GM12878 (cell line): ENCODE measurements around the gene DCAF15. TPM values are rescaled to one million over a fixed set of nuclear protein-coding genes. Genes with fewer than 3 reads are reported as not detected.

Source experiments
- ATF3 ChIP-seq: IDR thresholded peaks from 2 replicates; pipeline ENCODE4 v1.6.1; 2011; ENCODE audit warnings: low read depth, mild to moderate bottlenecking, low read length, moderate library complexity, borderline replicate concordance; ENCODE audit errors: extremely low read depth
- ATF7 ChIP-seq: fragments of 450-650 bp; IDR thresholded peaks from 2 replicates; pipeline ENCODE4 v1.6.1; 2016; ENCODE audit warnings: low read depth, mild to moderate bottlenecking
- CHD2 ChIP-seq: IDR thresholded peaks from 2 replicates; pipeline ENCODE4 v1.6.1; 2011; ENCODE audit warnings: low read depth, low read length, improper control_type of control experiment, borderline replicate concordance
- E2F4 ChIP-seq: IDR thresholded peaks from 2 replicates; pipeline ENCODE4 v1.6.1; 2012; ENCODE audit warnings: low read depth, low read length, improper control_type of control experiment
- EZH2 ChIP-seq: IDR thresholded peaks from 2 replicates; pipeline ENCODE4 v1.6.1; 2012; ENCODE audit warnings: low read depth, mild to moderate bottlenecking, control low read depth, inconsistent platforms, low read length, borderline replicate concordance; ENCODE audit not compliant: control insufficient read depth
- FOS ChIP-seq: IDR thresholded peaks from 3 replicates; pipeline ENCODE4 v1.6.1; 2011; ENCODE audit warnings: borderline replicate concordance; ENCODE audit not compliant: insufficient read length; ENCODE audit errors: extremely low read depth
- HCFC1 ChIP-seq: fragments of 150-350 bp; IDR thresholded peaks from 2 replicates; pipeline ENCODE4 v1.6.1; 2014; ENCODE audit warnings: low read length
- JUNB ChIP-seq: IDR thresholded peaks from 2 replicates; pipeline ENCODE4 v1.6.1; 2016; ENCODE audit warnings: antibody characterized with exemption, mild to moderate bottlenecking
- KAT2A ChIP-seq: conservative IDR thresholded peaks from 2 replicates; pipeline ENCODE4 v1.6.1; 2011; ENCODE audit warnings: low read depth, low read length; ENCODE audit not compliant: control insufficient read depth
- MLLT1 ChIP-seq: fragments of 450-650 bp; IDR thresholded peaks from 2 replicates; pipeline ENCODE4 v1.6.1; 2016; ENCODE audit warnings: mild to moderate bottlenecking
- NFIC ChIP-seq: IDR thresholded peaks from 2 replicates; pipeline ENCODE4 v1.6.1; 2012; ENCODE audit warnings: low read depth, mild to moderate bottlenecking, inconsistent platforms, low read length, moderate library complexity
- NFYA ChIP-seq: IDR thresholded peaks from 2 replicates; pipeline ENCODE4 v1.6.1; 2011; ENCODE audit warnings: low read depth, mild to moderate bottlenecking, low read length, improper control_type of control experiment, borderline replicate concordance
- POLR2AphosphoS2 ChIP-seq: IDR thresholded peaks from 2 replicates; pipeline ENCODE4 v1.6.1; 2011; ENCODE audit warnings: low read depth, mild to moderate bottlenecking, low read length, improper control_type of control experiment, moderate library complexity
- YBX1 ChIP-seq: fragments of 450-650 bp; IDR thresholded peaks from 2 replicates; pipeline ENCODE4 v1.6.1; 2016; ENCODE audit warnings: antibody characterized with exemption
- polyA plus RNA-seq, 11 experiments: library from polyadenylated mRNA; depleted of rRNA in 4 of 11; unstranded in 6 of 11; stranded (reverse) in 5 of 11; fragments of >200 nt; fragmentation: Nextera tagmentation in 4 of 11; fragmentation: Illumina TruSeq in 1 of 11; extraction: Ambion mirVana in 4 of 11; extraction: Trizol in 1 of 11; gene quantifications; 1 replicate in 1 of 11; 2 replicates in 10 of 11; pipeline versions ENCODE4 v1.2.1 to v1.2.3, GENCODE V29; 2011 to 2016; ENCODE audit warnings: inconsistent platforms in 2 of 11, missing spikeins in 2 of 11, low read depth in 1 of 11
- total RNA-seq, 4 experiments: library from RNA; depleted of rRNA in 3 of 4; stranded (reverse); fragments of >200 nt in 3 of 4; fragmentation: Illumina TruSeq in 1 of 4; extraction: Trizol in 1 of 4; gene quantifications; 2 replicates each; pipeline versions ENCODE4 v1.2.1 to v1.2.3, GENCODE V29; 2013 to 2021
- TF ChIP-seq, protein P1 (sequence below): IDR thresholded peaks from 2 replicates; pipeline ENCODE4 v1.6.1; 2012; ENCODE audit warnings: improper control_type of control experiment, low read depth, low read length; ENCODE audit not compliant: insufficient replicate concordance
- TF ChIP-seq, protein P2 (sequence below): IDR thresholded peaks from 2 replicates; pipeline ENCODE4 v1.6.1; 2012; ENCODE audit warnings: low read depth, low read length, improper control_type of control experiment
- TF ChIP-seq, protein P3 (sequence below): IDR thresholded peaks from 2 replicates; pipeline ENCODE4 v1.6.1; 2011; ENCODE audit warnings: borderline replicate concordance, low read depth, mild to moderate bottlenecking, moderate library complexity, low read length; ENCODE audit not compliant: insufficient read depth, poor library complexity, severe bottlenecking

The DCAF15 gene
- total and polyA plus RNA-seq, 10 of the 15 experiments (the other 5 are each of a cell fraction or from before 2014, with no cell fraction given): 0.16 to 63.4 (median 26.6) TPM

DNA sequence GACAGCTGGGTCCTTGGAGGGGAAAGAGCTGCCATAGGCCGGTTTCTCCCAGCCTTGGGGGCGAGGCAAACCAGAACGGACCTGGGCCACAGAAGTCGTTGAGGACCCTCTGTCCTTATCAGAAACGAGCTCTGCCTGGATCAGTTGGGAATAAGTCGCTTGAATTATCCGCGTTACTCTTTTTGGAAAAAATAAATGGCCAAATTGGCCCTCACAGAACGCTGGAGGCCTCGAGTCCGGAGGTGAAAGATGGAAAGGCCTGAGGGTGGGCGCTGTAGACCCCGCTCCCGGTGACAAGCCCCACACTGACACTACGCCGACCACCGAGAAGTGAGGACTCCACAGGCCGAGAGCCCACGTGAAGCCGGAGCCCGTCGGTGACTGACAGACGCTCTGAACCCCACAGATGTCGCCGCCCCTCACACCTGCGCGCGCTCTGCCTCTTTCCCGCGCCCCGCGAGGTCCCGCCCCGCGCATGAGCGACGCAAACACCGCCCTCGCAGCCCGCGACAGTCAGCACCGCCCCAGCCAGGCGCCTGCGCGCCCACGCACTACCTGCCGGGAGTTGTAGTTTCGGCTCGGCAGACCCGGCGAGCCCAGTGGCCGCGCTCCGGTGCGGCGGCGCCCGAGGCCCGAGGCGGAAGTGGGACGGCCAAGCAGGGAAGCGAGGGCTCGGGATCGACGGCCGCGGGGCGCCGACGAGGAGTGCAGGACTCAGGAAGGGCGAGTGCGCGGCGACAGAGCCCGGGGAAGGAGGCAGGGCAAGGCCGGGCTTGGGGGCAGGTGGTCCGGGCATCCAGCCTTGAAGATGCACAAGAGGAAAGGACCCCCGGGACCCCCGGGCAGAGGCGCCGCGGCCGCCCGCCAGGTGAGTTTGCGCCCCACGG lies 46.4 kb upstream of the DCAF15 start, which contains the start of the genes BRME1 and CC2D1A (continued):
- TF ChIP-seq E2F4 (peak; percentile 87), JUNB (no peak), POLR2AphosphoS2 (peak; percentile 37; the same call in 1 of the 2 replicates), CHD2 (peak; percentile 61), ATF7 (no peak), EZH2 (no peak), YBX1 (no peak), MLLT1 (peak; percentile 87), NFIC (no peak), KAT2A (no peak), FOS (no peak), HCFC1 (peak; percentile 95), NFYA (no peak), ATF3 (peak; percentile 34; the same call in 1 of the 2 replicates)
- TF ChIP-seq, protein P1, sequence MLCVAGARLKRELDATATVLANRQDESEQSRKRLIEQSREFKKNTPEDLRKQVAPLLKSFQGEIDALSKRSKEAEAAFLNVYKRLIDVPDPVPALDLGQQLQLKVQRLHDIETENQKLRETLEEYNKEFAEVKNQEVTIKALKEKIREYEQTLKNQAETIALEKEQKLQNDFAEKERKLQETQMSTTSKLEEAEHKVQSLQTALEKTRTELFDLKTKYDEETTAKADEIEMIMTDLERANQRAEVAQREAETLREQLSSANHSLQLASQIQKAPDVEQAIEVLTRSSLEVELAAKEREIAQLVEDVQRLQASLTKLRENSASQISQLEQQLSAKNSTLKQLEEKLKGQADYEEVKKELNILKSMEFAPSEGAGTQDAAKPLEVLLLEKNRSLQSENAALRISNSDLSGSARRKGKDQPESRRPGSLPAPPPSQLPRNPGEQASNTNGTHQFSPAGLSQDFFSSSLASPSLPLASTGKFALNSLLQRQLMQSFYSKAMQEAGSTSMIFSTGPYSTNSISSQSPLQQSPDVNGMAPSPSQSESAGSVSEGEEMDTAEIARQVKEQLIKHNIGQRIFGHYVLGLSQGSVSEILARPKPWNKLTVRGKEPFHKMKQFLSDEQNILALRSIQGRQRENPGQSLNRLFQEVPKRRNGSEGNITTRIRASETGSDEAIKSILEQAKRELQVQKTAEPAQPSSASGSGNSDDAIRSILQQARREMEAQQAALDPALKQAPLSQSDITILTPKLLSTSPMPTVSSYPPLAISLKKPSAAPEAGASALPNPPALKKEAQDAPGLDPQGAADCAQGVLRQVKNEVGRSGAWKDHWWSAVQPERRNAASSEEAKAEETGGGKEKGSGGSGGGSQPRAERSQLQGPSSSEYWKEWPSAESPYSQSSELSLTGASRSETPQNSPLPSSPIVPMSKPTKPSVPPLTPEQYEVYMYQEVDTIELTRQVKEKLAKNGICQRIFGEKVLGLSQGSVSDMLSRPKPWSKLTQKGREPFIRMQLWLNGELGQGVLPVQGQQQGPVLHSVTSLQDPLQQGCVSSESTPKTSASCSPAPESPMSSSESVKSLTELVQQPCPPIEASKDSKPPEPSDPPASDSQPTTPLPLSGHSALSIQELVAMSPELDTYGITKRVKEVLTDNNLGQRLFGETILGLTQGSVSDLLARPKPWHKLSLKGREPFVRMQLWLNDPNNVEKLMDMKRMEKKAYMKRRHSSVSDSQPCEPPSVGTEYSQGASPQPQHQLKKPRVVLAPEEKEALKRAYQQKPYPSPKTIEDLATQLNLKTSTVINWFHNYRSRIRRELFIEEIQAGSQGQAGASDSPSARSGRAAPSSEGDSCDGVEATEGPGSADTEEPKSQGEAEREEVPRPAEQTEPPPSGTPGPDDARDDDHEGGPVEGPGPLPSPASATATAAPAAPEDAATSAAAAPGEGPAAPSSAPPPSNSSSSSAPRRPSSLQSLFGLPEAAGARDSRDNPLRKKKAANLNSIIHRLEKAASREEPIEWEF: no peak
- TF ChIP-seq, protein P2, sequence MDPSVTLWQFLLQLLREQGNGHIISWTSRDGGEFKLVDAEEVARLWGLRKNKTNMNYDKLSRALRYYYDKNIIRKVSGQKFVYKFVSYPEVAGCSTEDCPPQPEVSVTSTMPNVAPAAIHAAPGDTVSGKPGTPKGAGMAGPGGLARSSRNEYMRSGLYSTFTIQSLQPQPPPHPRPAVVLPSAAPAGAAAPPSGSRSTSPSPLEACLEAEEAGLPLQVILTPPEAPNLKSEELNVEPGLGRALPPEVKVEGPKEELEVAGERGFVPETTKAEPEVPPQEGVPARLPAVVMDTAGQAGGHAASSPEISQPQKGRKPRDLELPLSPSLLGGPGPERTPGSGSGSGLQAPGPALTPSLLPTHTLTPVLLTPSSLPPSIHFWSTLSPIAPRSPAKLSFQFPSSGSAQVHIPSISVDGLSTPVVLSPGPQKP: no peak
- TF ChIP-seq, protein P3, sequence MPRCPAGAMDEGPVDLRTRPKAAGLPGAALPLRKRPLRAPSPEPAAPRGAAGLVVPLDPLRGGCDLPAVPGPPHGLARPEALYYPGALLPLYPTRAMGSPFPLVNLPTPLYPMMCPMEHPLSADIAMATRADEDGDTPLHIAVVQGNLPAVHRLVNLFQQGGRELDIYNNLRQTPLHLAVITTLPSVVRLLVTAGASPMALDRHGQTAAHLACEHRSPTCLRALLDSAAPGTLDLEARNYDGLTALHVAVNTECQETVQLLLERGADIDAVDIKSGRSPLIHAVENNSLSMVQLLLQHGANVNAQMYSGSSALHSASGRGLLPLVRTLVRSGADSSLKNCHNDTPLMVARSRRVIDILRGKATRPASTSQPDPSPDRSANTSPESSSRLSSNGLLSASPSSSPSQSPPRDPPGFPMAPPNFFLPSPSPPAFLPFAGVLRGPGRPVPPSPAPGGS: no peak
